Smooth muscle cell (in vitro differentiated cells): ENCODE results near the gene TRIP11. TPM values are rescaled to one million over a fixed set of nuclear protein-coding genes. Genes with fewer than 3 reads are reported as not detected.

Source experiments
- DNase-seq: peaks from one replicate; lab custom pipeline; 2025; ENCODE audit not compliant: unreplicated experiment; lab: John Stamatoyannopoulos, UW
- H2AFZ ChIP-seq: fragments of 200-600 bp; sonication (generic); 2 replicates; pipeline ENCODE4 v1.6.0; 2016; ENCODE audit warnings: antibody characterized with exemption, low read depth, mild to moderate bottlenecking
- H3F3A ChIP-seq: fragments of 200-600 bp; sonication (generic); 2 replicates; pipeline ENCODE4 v1.6.0; 2017; ENCODE audit warnings: antibody characterized with exemption, low read depth
- H3K27ac ChIP-seq: fragments of 200-600 bp; sonication (generic); 2 replicates; pipeline ENCODE4 v1.5.1; 2016; ENCODE audit warnings: low read depth, mild to moderate bottlenecking
- H3K27me3 ChIP-seq: fragments of 200-600 bp; sonication (generic); 2 replicates; pipeline ENCODE4 v1.6.1; 2016; ENCODE audit warnings: low read depth, mild to moderate bottlenecking
- H3K36me3 ChIP-seq: fragments of 200-600 bp; sonication (generic); 2 replicates; pipeline ENCODE4 v1.5.1; 2016; ENCODE audit warnings: low read depth
- H3K4me1 ChIP-seq: fragments of 200-600 bp; sonication (generic); 2 replicates; pipeline ENCODE4 v1.5.1; 2016; ENCODE audit warnings: low read depth
- H3K4me2 ChIP-seq: fragments of 200-600 bp; sonication (generic); 2 replicates; pipeline ENCODE4 v1.6.0; 2016; ENCODE audit warnings: mild to moderate bottlenecking
- H3K4me3 ChIP-seq: fragments of 200-600 bp; sonication (generic); 2 replicates; pipeline ENCODE4 v1.5.1; 2016; ENCODE audit warnings: mild to moderate bottlenecking
- H3K79me2 ChIP-seq: fragments of 200-600 bp; sonication (generic); 2 replicates; pipeline ENCODE4 v1.6.0; 2016; ENCODE audit warnings: low read depth, mild to moderate bottlenecking
- H3K9ac ChIP-seq: fragments of 200-600 bp; sonication (generic); 2 replicates; pipeline ENCODE4 v1.6.0; 2016; ENCODE audit warnings: low read depth
- H3K9me3 ChIP-seq: fragments of 200-600 bp; sonication (generic); replicated peaks from 2 replicates; pipeline ENCODE4 v1.5.1; 2016; ENCODE audit warnings: low read depth
- H4K20me1 ChIP-seq: fragments of 200-600 bp; sonication (generic); 2 replicates; pipeline ENCODE4 v1.6.0; 2016; ENCODE audit warnings: low read depth
- CTCF ChIP-seq: fragments of 200-600 bp; sonication (generic); IDR thresholded peaks from 2 replicates; pipeline ENCODE4 v1.5.1; 2017; ENCODE audit warnings: borderline replicate concordance, mild to moderate bottlenecking, antibody characterized with exemption; ENCODE audit not compliant: insufficient read depth, poor library complexity, severe bottlenecking
- WGBS: methylation state at CpG from one replicate; pipeline ENCODE4 v1.1.7; 2016; ENCODE audit warnings: low lambda C conversion rate; 5-methylcytosine and 5-hydroxymethylcytosine counted together
- polyA plus RNA-seq: library from polyadenylated mRNA; unstranded; fragments of >200 nt; fragmentation: Nextera tagmentation; extraction: Ambion mirVana; gene quantifications from 2 replicates; pipeline ENCODE4 v1.2.1, GENCODE V29; 2016
- total RNA-seq: library from RNA; depleted of rRNA; stranded (reverse); fragments of >200 nt; gene quantifications from 2 replicates; pipeline ENCODE4 v1.2.3, GENCODE V29; 2014

TRIP11 gene
- total and polyA plus RNA-seq, 2 experiments from 2014 or later, result 30.0 to 38.1 TPM

- H2AFZ ChIP-seq, result no peak overlapping the region
- H3K4me3 ChIP-seq, result peak overlapping the region; percentile 69
Observed at GRCh38 chr14:92041203-92041602, 1.3 kb upstream of the TRIP11 start.

GRCh38 chr14:92040431-92041051, 682 bp upstream of the TRIP11 start:
- TF ChIP-seq CTCF, result no peak
- peaks cover 34% of the 10 kb centered on the region for H4K20me1 ChIP-seq
- H3K79me2 ChIP-seq, result peaks cover 41% of the 10 kb centered on the region
- H3K4me1 ChIP-seq, result peaks cover 9% of the 10 kb centered on the region
- H3F3A ChIP-seq, result no peaks in the 10 kb centered on the region
- no peaks in the 10 kb centered on the region for H3K36me3 ChIP-seq
- H3K27ac ChIP-seq, result peak overlapping the region; percentile 98
- H3K9ac ChIP-seq, result peak overlapping the region; percentile 98
- H3K4me3 ChIP-seq, result peak overlapping the region; percentile 69
- peak overlapping the region; percentile 100 for H3K4me2 ChIP-seq
- DNase-seq, result no peak
- 8% methylated on average over 13 of the region's 13 CpGs for WGBS
- peak overlapping the region; percentile 83 for H2AFZ ChIP-seq
- no peaks in the 10 kb centered on the region for H3K27me3 ChIP-seq
- no peaks in the 10 kb centered on the region for H3K9me3 ChIP-seq

More at GRCh38 chr14:92041203-92041602, 1.3 kb upstream of the TRIP11 start:
- Histone ChIP-seq H3K36me3 (no peaks in the 10 kb centered on the region), H3K9me3 (no peaks in the 10 kb centered on the region), H3F3A (no peaks in the 10 kb centered on the region), H3K9ac (no peak overlapping the region), H4K20me1 (peaks cover 27% of the 10 kb centered on the region), H3K79me2 (peaks cover 34% of the 10 kb centered on the region), H3K4me2 (peak overlapping the region; percentile 100), H3K27ac (no peak overlapping the region), H3K4me1 (peaks cover 9% of the 10 kb centered on the region), H3K27me3 (no peaks in the 10 kb centered on the region)
- no peak for TF ChIP-seq CTCF
- DNase-seq, result no peak
- WGBS, result 94% methylated on average over 10 of the region's 10 CpGs

GRCh38 chr14:92039063-92039718, 668 bp downstream of the TRIP11 start:
- peaks cover 54% of the 10 kb centered on the region for H3K79me2 ChIP-seq
- no peaks in the 10 kb centered on the region for H3F3A ChIP-seq
- H3K9me3 ChIP-seq, result no peaks in the 10 kb centered on the region
- peak overlapping the region; percentile 83 for H2AFZ ChIP-seq
- no peaks in the 10 kb centered on the region for H3K27me3 ChIP-seq
- DNase-seq, result no peak
- H3K4me1 ChIP-seq, result peaks cover 9% of the 10 kb centered on the region
- peak overlapping the region; percentile 98 for H3K9ac ChIP-seq
- peak overlapping the region; percentile 98 for H3K27ac ChIP-seq
- H3K4me3 ChIP-seq, result peak overlapping the region; percentile 69
- 2% methylated on average over 22 of the region's 22 CpGs for WGBS
- no peak for TF ChIP-seq CTCF
- peaks cover 47% of the 10 kb centered on the region for H4K20me1 ChIP-seq
- no peaks in the 10 kb centered on the region for H3K36me3 ChIP-seq
- H3K4me2 ChIP-seq, result peak overlapping the region; percentile 100
